GM23338 (cell line): ENCODE measurements around the gene SERINC5.

ENCODE experiments used
- CTCF ChIP-seq, 2 experiments: fragments of 200-600 bp in 1 of 2; sonication (generic) in 1 of 2; conservative IDR thresholded peaks; 2 replicates each; pipeline versions ENCODE4 v1.5.1 to v1.6.1; 2016 to 2017; ENCODE audit warnings: antibody characterized with exemption in 2 of 2, low read depth in 2 of 2, mild to moderate bottlenecking in 2 of 2, moderate library complexity in 1 of 2
- ETS1 ChIP-seq: IDR thresholded peaks from 2 replicates; pipeline ENCODE4 v1.6.1; 2016; ENCODE audit warnings: antibody characterized with exemption
- EZH2 ChIP-seq: fragments of 200-600 bp; sonication (generic); IDR thresholded peaks from one replicate; pipeline ENCODE4 v1.8.0; 2017; ENCODE audit warnings: antibody characterized with exemption, mild to moderate bottlenecking, low read depth; ENCODE audit not compliant: unreplicated experiment
- EZH2phosphoT487 ChIP-seq: fragments of 200-600 bp; sonication (generic); IDR thresholded peaks from one replicate; pipeline ENCODE4 v1.8.1; 2018; ENCODE audit warnings: antibody characterized with exemption; ENCODE audit not compliant: unreplicated experiment
- JUNB ChIP-seq: IDR thresholded peaks from one replicate; pipeline ENCODE4 v1.6.1; 2016; ENCODE audit warnings: antibody characterized with exemption; ENCODE audit not compliant: unreplicated experiment
- POLR2AphosphoS5 ChIP-seq: IDR thresholded peaks from 2 replicates; pipeline ENCODE4 v1.6.1; 2016; ENCODE audit warnings: antibody characterized with exemption, low read depth
- REST ChIP-seq: IDR thresholded peaks from one replicate; pipeline ENCODE4 v1.6.1; 2018; ENCODE audit warnings: antibody characterized with exemption; ENCODE audit not compliant: unreplicated experiment
- STAT1 ChIP-seq: IDR thresholded peaks from one replicate; pipeline ENCODE4 v1.6.1; 2016; ENCODE audit warnings: antibody characterized with exemption; ENCODE audit not compliant: unreplicated experiment

GRCh38 chr5:80160242-80160641, 95.6 kb downstream of the SERINC5 start:
- TF ChIP-seq CTCF (conservative IDR thresholded peaks at IDR 0.05; ENCODE audit: low read depth in 2 of 2): no peak
- TF ChIP-seq REST: no peak
- TF ChIP-seq POLR2AphosphoS5: no peak
- no peak for TF ChIP-seq EZH2phosphoT487
- TF ChIP-seq EZH2: no peak
- no peak for TF ChIP-seq STAT1
- no peak for TF ChIP-seq JUNB
- no peak for TF ChIP-seq ETS1
